ENCODE data around the gene MIER1.
"Not testable (repeated sequence)": the region's sequence is repeated elsewhere in the genome, so short reads cannot be mapped to it uniquely, and the experiment has no call there.

MIER1 gene

DNA sequence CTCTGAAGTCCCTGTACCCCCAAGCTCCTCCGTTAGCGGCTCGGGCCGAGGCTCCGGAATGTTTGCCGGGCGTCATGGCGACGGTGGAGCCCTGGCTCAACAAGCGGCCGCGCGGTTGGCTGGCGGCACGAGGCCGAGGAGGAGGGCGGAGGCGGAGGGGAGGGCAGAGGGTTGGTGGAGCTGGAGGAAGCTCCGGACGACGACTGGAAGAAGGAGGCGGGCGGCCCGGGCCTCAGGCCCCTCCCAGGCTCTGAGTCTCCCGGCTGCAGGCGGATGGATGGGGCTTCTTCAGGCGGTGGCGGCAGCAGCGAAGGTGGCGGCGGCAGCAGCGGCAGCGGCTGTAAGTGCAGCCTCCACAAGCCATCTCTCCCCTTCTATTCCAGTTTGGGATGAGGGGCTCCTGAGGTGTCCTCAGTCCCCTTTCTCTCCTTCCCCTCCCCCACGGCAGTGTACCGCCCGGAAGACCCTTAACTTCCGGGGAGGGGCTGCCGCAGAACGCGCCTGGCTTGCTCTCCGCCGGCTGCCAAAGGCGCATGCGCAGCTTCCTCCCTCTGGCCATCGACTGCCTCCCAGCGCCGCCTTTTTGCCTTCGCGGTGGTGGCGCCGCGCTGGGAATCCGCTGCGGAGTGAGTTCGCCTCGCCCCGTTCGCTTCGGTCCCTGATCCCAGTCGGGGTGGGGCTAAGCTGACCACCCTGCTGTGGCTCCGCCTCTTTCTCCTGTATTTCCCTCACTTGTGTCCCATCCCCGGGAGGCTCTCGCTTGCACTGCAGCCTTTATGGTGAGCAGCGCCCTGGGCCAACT is at the start of gene MIER1, which contains the start of gene DNAI4:
MIER1 (plus strand) TSS at position 235 of the 802 bp plus-strand sequence; CDS start at position 274, 39 bp downstream.
DNAI4 (minus strand) TSS at position 101 of the 802 bp plus-strand sequence; CDS start at position 76, 25 bp downstream.
- peak; percentile 97 to 99 for DNase-seq

DNA sequence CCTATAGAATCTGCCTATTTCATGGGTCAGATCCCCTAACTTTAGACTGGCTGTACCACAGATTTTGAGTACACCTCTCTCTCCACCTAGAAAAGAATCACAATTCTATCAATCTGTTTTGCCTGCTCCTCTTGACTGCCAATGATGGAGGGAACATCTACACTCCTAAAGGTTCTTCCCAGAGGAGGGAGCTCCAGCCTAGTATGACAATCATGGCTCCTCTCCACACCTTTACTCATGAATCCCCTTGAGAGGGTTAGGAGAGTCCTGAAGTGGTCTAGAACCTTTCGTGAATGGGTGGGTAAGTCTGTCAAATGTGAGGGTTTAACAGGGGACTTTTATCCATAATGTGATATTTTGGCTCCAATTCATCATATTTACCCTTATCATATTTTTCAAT is 48.1 kb upstream of the MIER1 start:
- no peak for DNase-seq

DNA sequence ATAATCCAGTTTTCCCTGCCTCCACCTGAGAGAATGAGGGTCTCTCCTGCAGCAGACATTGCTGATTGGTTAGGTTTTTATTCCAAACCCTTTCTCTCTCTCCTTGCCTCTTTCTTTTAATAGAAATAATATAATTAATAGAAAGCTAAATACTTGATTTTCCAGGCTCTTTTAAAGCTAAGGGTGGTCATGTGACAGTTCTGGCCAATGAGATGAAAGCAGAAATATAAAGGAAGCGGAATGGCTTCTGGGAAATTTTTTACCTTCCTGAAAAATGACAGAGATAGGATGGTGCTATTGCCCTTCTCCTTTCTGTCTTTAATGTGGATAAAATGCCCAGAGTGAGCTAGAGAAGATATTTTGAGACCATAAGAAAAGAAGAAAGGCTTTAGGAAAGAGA is 35.8 kb upstream of the MIER1 start:
- no peak for DNase-seq

DNA sequence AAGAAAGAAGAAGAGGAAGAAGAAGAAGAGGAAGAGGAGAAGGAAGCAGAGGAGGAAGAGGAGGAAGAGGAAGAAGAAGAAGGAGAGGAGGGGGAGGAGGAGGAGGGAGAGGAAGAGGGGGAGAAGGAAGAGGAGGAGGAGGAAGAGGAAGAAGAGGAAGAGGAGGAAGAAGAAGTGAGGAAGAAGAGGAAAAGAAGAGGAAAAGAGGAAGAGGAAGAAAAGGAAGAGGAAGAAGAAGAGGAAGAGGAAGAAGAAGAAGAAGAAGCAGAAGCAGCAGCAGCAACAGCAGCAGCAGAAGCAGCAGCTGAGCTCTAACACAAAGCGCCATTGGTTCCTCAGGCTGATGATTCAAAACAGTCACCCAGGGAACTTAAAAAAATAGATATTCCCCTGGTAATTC is 34.2 kb upstream of the MIER1 start:
- DNase-seq, result no peak

DNA sequence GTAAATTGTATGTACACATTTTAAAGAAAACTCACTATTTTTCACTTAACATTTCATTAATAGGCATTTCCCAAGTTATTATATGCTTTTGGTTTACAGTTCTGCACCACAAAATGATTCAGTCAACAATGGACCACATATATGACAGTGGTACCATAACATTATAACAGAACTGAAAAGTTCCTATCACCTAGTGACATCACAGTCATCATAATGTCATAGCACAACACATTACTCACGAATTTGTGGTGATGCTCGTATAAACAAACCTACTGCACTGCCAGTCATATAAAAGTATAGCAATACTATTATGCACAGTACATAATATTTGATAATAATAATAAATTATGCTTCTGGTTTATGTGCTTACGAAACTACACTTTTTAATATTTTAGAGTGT is 31.1 kb upstream of the MIER1 start:
- no peak for DNase-seq

DNA sequence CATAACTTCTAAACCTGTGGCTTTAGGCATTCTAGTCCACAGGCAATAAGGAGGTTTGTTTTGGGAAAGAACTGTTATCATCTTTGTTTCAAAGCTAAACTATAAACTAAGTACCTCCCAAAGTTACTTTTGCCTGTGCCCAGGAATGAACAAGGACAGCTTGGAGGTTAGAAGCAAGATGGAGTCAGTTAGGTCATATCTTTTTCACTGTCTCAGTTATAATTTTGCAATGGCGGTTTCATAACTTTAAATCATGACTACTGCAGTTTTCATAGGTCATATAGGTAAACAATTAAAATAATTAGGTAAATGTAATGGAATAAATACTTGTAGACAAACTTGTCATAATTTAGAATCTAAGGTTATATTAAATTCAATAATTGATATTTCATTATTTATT is 9.6 kb upstream of the MIER1 start:
- DNase-seq, result not testable (repeated sequence)

DNA sequence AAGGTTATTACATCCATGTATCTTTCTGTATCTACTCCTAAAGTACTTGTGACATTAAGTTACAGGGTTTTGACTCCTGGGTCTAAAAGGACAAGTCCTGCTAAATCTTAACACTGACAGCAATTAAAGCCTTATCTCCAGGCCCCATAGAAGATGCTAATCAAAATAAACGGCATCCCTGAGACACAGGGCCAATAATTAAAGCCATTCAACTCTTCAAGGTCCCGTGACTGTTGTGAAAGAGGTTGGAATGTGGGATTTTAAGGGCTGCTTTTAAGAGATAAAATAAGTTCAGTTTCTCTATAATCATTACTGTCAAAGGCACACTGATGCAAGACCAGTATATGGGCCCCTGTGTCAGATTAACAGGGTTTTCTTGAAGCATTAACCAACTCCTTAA is 8.5 kb upstream of the MIER1 start:
- no peak for DNase-seq

DNA sequence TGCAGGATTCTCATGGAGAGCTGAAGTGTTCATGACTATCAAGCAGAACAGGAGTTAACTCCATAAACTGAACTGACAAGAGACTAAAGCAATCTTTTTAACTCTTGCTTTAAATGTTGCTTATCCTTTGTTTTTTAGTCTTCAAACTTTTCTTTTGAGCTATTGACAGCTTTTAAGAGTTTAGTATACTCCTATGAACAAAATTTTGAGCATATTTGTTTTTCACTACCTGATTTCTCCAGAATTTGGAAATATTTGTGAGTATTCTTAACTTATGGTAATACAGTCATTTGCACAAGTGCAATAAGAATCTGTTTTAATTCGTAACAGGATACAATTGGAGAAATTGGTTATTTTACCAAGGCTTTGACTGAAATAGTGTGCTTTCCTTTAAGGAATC is 7.3 kb upstream of the MIER1 start:
- no peak for DNase-seq

DNA sequence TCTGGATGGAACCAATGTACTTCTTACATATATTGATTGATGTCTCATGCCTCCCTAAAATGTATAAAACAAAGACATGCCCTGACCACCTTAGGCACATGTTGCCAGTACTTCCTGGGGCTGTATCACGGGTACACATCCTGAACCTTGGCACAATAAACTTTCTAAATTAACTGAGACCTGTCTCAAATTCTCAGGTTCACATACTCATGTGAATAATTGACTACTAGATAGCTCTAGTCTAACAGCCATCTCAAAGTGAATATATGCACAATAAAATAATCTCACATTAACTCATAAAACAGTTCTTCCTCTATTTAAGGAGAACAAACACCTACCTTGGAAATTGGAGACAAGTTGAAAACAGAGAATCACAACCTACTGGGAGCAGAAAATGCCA is 5.7 kb upstream of the MIER1 start:
- DNase-seq, result no peak

DNA sequence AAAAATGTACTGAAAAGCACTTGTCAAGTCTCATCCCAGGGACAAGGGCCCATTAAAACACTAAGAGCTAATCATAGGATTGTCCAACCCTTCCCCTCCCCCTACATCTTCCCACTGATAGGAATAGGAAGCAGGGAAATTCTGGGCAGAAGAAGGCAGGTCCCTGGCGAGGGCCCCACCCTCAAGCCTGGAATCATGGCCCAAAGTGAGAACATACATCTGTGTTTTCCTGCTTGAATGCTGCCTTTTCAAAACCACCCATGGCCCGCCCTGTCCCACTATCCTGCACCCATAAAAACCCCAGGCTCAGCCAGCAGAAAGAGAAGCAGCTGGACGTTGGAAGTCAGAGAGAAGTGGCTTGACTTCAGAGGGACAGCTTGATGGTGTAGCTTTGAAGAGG is 5.0 kb upstream of the MIER1 start:
- DNase-seq, result no peak

DNA sequence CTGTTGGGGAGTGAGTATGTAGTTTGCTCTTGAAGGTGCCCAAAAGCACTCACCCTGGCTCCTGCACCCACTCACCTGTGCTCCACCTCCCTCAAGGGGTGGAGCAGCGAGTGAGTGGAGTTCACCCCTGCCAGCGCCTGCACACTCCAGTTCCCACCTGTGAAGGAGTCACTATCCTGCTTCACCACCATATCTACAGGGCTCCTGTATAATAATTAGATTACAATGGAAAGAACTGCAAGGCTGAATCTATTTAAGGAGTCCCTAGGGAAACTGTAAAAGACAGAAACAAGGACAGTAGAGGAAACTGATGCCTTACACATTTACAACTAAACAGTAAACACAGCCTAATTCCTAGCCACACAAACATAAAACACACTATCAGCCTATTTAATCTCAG is 4.2 kb upstream of the MIER1 start:
- no peak for DNase-seq

DNA sequence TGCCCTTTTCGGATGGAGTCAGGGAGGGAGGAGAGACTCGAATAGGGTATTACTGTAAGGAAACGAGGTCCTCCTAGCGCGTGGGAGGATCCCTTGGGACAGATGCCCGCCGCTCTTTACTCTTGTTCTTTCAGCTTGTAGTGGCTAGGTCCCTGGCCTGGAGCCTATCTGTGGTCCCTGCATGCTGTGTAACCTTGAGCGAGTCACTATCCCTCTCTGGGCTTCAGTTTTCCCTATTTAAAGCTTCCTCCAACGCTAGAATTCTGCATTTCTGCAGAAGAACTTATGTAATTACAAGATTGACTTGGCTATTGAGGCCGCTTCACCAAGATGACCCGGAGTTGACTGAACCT is 744 bp downstream of the MIER1 start:
- DNase-seq, result no peak

DNA sequence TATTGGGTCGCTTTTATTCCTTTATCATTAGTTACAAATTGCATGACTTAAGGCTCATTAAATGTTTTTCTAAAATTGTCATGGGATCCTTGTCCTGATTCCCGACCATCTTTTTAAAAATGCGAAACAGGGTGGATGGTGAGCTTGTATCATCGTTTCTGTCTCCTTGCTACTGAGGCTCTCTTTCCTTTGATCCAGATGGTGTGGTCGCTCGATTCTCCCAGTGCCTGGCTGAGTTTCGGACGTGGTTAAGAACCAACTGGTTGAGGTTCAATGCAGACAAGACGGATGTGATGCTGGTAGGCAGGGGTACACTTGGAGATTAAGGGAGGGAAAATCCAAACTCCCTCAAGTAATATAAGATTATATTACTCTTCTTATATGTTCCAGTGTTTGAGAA is 1.2 kb downstream of the MIER1 start:
- DNase-seq, result no peak

DNA sequence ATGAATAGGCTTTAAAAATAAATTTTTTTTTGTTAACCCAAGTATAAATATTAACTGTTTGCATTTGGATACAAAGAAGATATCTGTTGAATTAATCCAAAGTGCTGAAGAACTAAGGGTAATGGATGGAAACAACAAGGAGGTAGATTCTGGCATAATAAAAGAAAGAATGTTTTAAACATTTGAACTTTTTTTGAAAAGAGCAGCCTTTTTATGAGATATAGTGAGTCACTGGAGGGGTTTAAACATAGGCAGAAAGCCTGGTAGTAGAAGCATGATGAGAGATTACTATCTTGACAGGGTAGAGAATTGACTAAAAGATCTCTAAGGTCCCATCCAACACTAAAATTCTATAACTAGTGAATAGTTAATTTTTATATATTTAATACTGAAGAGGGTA is 2.7 kb downstream of the MIER1 start:
- no peak for DNase-seq

DNA sequence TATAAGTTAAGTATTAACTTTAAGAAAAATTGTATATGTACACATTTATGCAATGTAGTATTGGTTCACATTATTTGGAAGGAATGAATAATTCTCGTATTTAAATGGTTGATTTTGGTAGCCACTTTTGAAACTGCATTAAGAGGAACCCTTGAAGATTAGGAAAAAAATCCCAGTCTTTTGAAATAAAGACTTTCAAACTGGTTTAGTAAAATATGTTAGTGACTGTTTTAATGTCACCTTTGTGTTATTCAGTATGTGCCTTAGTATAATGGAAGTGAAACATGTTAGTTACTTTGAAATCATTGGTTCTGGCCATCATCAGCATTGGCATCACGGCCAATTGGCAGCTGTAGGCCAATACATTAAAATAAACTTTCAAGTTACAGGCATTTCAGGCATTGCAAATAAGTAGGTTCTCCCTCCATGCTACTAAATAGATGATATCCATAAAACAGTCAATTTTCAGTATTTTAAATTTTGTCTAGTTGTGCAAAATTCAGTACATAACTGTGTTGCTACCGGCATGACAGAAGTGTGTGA is 4.4 kb downstream of the MIER1 start:
- no peak for DNase-seq

DNA sequence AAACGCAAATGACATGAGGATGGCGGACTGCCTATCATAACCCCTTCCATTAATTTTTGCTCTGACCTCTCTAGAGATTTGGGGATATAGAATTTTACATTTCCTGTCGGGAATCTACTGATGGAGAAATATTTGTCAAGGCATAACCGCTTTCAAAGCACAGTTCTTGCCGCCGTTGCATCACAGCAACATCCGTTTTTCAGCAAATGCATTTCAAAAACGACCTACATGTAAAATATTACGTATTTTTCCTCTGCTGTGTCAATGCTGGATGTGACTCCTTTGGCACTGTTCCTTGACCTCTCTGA is 4.9 kb downstream of the MIER1 start:
- DNase-seq, result no peak

DNA sequence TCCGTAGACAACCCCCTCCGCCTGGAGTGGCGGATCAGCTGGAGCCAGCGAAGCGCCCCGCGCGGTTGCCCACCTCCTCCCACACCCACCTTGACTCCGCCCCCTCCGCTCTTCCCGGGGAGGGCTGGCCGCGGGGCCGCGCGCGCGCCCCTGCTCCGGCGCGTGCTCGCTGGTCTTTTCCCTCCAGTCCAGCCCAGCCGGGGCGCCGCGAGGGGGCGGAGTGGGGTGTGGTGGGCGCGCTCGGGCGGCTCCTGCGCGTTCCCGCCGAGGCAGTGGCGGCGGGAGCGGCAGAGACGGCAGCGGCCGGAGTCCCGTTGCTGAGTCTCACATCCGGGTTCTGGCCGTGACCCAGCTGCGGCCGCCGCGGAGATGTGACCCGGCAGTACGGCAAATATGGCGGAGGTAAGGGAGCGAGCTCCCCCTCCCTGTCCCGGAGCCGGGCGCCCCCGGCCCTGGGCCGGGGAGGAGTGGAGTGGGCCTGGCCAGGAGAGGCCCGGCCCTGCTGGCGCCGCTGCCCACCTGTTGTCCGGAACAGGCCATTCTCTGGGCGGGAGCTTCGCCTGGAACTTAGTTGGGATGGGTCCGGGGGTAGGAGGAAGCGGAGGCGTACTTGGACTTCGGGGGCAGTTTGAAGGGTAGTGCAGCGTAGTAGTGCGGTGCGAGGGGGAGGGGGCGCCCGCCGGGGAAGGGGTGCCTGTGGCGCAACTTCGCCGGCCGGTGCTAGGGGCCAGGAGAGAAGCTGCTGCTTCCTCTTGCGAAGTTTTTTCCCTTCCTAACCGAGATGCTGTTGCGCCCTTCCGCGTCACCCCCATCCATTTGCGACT is 5.4 kb downstream of the MIER1 start:
- DNase-seq, result peak; percentile 95

DNA sequence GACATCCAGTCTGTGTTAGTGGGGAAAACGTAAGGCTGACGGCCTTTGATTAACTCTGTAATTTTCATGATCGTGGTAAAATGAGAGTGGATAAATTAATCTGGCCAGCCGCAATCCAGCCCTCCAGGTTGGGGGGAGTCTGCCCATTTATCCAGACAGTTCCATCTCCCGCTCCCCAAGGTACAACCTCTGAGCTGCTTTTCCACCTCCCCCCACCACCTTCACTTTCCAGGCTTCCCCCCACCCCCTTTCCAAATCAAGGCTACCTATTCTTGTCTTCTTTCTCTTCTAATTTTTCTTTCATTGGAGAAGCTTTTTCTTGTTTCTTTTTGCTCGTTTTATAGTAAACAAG is 6.0 kb downstream of the MIER1 start:
- no peak for DNase-seq

DNA sequence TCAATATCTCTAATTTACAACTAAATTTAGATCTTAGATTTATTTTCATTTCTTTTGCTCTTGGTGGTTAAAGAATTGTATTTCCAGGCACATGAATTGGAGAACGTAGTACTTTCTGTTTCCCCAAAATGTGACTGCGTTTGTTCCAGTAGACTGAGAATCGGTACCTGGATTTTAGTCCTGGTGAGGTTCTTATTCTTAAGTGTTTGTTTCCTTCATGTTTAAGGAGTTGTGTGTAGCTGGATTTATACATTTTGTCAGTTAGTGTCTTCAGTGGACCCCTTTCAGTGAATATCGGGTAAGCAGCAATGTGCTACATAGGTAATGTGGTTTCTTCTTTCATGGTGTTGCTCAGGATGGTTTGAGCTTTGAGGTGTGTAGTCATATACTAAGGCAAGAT is 6.8 kb downstream of the MIER1 start:
- DNase-seq, result peak in 1 of 2 donors; percentile 37

DNA sequence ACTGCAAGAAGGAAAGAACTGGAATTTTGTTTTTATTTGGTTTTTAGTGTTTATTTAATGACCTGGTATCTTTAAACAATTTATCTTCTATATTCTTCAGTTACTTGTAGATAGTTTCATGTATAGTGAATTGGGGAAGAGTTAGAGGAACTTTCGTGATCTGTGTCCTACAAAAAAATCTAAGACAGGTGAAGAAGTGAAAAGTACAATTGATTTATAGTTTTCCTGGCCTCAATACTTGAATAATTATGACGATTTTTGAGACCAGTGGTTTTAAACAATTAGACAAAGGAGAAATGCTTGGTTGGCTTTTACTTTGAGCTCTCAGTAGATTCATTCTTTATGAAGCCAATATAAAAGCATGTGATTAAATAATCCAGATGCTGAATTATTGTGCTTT is 7.5 kb downstream of the MIER1 start:
- no peak for DNase-seq

DNA sequence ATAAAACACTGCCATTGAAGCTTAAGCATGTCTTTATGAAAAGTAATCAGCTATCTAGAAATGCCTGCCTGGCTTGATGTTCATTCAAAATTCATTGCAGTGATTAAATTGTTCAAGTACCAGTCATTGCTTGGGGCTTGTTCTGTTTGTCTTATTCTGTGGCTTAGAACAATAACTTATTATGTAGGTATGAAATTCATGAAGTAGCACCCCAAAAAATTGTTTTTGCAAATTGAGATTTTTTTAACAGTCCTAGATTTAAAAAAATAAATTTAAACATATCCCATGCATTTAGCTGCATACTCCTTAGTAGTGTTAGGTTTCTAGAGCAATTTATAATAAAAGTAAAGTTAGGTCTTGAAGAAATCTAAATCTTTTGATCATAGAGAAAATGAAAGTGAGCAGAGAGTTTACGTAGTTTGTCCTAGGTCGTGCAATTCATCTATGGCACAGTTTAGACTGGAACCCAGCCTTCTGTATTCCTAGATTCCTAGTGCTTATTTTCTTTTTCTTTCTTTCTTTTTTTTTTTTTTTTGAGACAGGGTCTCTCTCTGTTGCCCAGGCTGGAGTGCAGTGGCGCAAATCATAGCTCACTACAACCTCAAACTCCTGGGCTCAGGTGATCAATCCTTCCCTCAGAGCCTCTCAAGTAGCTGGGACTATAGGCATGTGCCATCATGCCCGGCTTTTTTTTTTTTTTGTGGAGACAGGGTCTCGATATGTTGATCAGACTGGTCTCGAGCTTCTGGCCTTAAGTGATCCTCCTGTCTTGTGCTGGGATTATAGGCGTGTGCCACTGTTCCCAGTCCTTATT is 9.3 kb downstream of the MIER1 start:
- DNase-seq, result peak in 1 of 2 donors; percentile 19

DNA sequence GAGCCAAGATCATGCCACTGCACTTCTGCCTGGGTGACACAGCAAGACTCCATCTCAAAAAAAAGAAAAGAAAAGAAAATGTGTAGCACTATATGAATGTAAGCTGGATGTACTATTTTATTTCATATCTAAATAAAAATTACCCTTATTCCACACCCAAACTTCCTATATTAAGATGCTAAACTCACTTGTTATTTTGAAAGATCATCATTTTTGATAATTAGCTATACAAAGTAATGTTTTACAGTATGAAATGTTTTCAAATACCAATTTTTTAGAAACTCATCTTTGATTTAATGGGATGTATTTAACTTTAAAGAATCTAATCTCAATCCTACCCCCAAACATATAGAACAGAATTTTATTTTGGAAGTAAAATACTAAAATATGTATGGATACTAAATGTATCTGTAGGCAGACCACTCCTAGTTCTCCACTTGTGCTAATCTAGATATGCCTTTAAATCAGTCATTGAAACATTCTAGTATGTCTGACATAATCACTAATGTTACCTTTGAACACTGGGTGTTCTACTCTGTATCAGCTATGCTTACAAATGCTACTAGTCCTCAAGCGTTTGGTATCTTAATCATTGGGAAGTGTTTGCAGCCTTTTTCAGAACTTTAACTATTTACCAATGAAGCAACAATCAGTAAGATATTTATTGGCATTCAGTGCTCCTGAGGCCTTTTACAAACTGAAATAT is 12.9 kb downstream of the MIER1 start:
- DNase-seq, result no peak

DNA sequence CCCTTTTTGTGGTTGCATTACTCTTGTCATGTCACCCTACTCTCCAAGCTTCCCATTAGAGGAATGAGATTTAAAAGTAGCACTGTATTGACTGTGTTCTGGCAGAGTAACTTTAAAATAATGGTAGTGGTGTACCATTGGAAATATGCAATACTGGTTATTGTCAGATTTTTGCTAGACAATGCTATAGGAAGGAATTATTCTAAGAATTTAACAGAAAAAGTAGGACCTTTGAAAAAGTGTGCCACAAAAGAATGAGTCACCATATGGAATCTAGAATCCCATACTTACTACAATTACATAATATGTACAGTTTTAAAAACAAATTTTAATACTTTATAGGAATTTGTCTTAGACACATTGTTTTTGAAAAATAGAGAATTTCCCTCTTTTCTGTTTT is 13.8 kb downstream of the MIER1 start:
- no peak for DNase-seq
